Bronchial epithelial cell (primary cell): Measurements from ENCODE around the gene IL1R2. TPM values are rescaled to one million over a fixed set of nuclear protein-coding genes. Genes with fewer than 3 reads are reported as not detected.

ENCODE experiments used
- DNase-seq: peaks from one replicate; pipeline ENCODE4 v3.0.0-alpha.2; 2010; ENCODE audit warnings: low read depth
- FAIRE-seq: peaks from 2 replicates; lab custom pipeline; 2011; peaks lifted over from hg19 to GRCh38; lab: Jason Lieb, UNC
- H3K27me3 ChIP-seq: 2 replicates; pipeline ENCODE4 v1.5.1; 2011; ENCODE audit warnings: low read length; ENCODE audit not compliant: control insufficient read depth, insufficient read depth
- H3K36me3 ChIP-seq: 2 replicates; pipeline ENCODE4 v1.5.1; 2011; ENCODE audit warnings: low read length; ENCODE audit not compliant: control insufficient read depth, insufficient read depth
- H3K4me3 ChIP-seq: 2 replicates; pipeline ENCODE4 v1.5.1; 2011; ENCODE audit warnings: mild to moderate bottlenecking, low read depth, low read length, control low read depth
- CTCF ChIP-seq: IDR thresholded peaks from 2 replicates; pipeline ENCODE4 v1.5.1; 2011; ENCODE audit warnings: mild to moderate bottlenecking, moderate library complexity, low read length, control low read depth, inconsistent platforms; ENCODE audit not compliant: insufficient read depth, severe bottlenecking
- total RNA-seq: library from RNA; depleted of rRNA; stranded (reverse); fragments of >200 nt; gene quantifications from 2 replicates; pipeline ENCODE4 v1.2.1, GENCODE V29; 2014

The IL1R2 gene
- total RNA-seq, 1 donor from 2014 or later, result not detected

DNA sequence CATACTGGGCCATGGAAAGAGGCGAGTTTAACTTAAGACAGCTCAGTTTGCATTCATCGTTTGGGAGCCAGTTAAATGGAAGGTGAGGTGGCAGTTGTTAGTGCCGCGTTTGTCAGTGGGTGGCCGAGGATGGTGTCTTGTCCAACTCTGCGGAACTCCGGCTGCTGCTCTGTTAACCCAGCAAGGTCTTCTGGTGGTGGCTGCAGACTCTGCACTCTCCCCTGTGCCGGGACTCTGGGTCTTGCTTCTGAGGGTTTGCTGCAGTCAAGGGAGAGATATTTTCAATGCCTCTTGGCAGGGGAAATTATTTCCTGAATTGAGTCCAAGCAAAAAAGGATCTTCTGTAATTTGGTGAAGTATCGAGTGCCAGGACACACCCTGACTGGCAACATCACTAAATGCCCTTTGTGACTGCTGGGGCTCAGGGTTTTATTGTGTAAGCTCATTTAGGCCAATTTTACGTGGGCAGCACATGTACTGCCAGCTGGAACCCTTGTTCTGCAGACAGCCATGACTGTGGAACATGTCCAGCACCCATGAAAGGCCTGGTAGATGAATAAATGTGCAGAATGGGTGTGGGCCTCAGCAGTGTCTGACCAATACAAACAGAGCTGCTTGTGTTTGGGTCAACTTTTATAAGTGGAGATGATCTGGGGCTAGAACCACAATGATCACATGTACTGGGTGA, 58.1 kb downstream of the IL1R2 start:
- no peaks in the 10 kb centered on the region for H3K27me3 ChIP-seq
- H3K36me3 ChIP-seq, result no peaks in the 10 kb centered on the region
- no peak for FAIRE-seq
- DNase-seq, result no peak
- TF ChIP-seq CTCF, result no peak
- H3K4me3 ChIP-seq, result no peak overlapping the region

DNA sequence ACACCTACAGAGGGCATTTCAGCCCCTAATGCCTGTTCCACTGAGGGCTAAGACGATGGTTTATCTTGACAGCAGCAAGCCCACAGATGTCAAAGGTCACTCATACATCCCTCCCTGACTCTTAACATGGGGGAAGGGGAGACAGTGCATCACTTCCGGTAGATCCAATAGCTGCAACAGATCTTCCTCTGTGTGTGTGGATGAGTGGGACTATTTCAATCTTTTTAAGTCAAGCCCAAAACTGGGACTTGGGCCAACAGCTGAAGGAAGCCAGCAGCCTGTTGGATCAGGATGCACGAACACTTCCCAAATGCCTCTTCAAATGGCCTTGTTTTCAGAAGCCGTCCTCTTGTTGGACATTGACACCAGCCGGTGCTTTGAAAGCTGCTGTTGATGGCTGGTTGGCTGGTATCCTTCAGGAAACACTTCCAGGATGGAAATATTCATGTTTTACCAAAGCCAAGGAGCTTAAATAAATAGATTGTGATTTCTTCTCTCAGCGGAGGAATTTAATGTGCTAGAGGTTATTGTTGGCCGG, 59.2 kb downstream of the IL1R2 start:
- Histone ChIP-seq H3K27me3 (no peaks in the 10 kb centered on the region), H3K4me3 (no peak overlapping the region), H3K36me3 (no peaks in the 10 kb centered on the region)
- no peak for TF ChIP-seq CTCF
- FAIRE-seq (no peak), DNase-seq (no peak)

GRCh38 chr2:102051692-102052277, 60.0 kb downstream of the IL1R2 start:
- Histone ChIP-seq H3K4me3 (no peak overlapping the region), H3K36me3 (no peaks in the 10 kb centered on the region), H3K27me3 (no peaks in the 10 kb centered on the region)
- TF ChIP-seq CTCF, result no peak
- no peak for FAIRE-seq
- no peak for DNase-seq

- H3K36me3 ChIP-seq, result no peaks in the 10 kb centered on the region
- no peaks in the 10 kb centered on the region for H3K27me3 ChIP-seq
- no peak for FAIRE-seq
- DNase-seq, result no peak
- no peak overlapping the region for H3K4me3 ChIP-seq
- TF ChIP-seq CTCF, result no peak
These were observed 60.6 kb downstream of the IL1R2 start for GRCh38 chr2:102052365-102052764.

DNA sequence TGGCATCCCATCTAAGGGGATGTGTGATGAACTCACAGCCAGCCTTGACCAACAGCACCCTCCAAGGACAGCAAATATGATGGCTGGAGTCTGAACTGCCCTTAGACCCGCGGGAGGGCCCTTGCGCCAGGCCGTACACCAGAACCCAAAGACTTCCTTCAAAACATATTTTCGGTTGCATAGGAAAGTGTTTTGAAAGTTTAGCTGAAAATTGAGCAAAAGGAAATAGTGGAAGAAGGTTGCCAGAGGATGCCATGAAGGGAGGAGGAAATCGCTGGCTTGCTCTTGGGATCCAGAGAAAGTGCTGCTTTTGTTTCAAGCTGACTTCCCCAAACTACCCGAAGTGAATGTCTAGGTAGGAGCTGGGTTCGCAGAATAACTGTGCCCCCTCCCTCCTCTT, 61.3 kb downstream of the IL1R2 start:
- FAIRE-seq (no peak), DNase-seq (no peak)
- no peak for TF ChIP-seq CTCF
- H3K36me3 ChIP-seq, result no peaks in the 10 kb centered on the region
- H3K4me3 ChIP-seq, result no peak overlapping the region
- H3K27me3 ChIP-seq, result no peaks in the 10 kb centered on the region
